ENCODE data around the gene POLRMT. TPM values are rescaled to one million over a fixed set of nuclear protein-coding genes. Genes with fewer than 3 reads are reported as not detected.
A peak's percentile ranks its signal among the peaks of the same experiment; 100 is the strongest.

Gene POLRMT
- total and polyA plus RNA-seq, 12 donors = 26.3 to 371 (median 43.8) TPM

- Histone ChIP-seq H3K4me1 (replicated peaks in 1 of 2) (peaks cover 15 to 49% of the 10 kb centered on the region in 2 donors), H3K4me3 (no peak overlapping the region), H3K36me3 (replicated peaks in 1 of 2) (peaks cover 0 to 18% of the 10 kb centered on the region in 2 donors), H3K27me3 (no peaks in the 10 kb centered on the region), H3K27ac (peak overlapping the region in 1 of 5 donors; percentile 97), H3K9me3 (replicated peaks in 1 of 3) (no peaks in the 10 kb centered on the region)
- 80 to 87% (median 84%) methylated on average over 24 to 43 of the region's 43 CpGs for WGBS, 4 donors
- DNase-seq = no peak
- TF ChIP-seq POLR2A (IDR thresholded peaks at IDR 0.05) = no peak
- no peak for TF ChIP-seq CTCF (IDR thresholded peaks at IDR 0.05)
- intact Hi-C loops (cut with DNase I) = no loop called here
Observed at GRCh38 chr19:656751-657559, 23.6 kb upstream of the POLRMT start.

DNA sequence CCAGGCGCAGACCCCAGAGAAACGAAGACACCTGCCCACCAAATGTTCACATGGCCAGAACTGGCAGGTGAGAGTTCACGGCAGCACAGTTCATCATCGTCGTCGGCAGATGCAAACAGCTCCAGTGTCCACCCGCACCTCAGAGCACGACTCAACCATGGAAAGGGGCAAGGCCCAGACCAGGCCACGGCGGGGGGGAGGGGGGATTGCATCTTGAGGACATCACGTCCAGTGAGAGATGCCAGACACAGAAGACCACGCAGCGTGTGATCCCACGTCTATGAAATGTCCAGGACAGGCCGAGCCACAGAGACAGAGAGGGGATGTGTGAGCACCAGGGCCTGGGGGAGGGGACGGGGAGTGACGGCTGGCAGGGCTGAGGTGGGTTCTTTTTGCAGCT is 22.4 kb upstream of the POLRMT start:
- peaks cover 9 to 36% of the 10 kb centered on the region in 2 donors for H3K4me1 ChIP-seq (replicated peaks in 1 of 2)
- H3K27ac ChIP-seq = no peak overlapping the region
- H3K9me3 ChIP-seq (replicated peaks in 1 of 3) = no peaks in the 10 kb centered on the region
- TF ChIP-seq CTCF (IDR thresholded peaks at IDR 0.05) = no peak
- no peak for TF ChIP-seq POLR2A (IDR thresholded peaks at IDR 0.05)
- intact Hi-C loops (cut with DNase I) = no loop called here
- WGBS, 4 donors = 76 to 86% (median 78%) methylated on average over 13 to 17 of the region's 17 CpGs
- H3K27me3 ChIP-seq = no peaks in the 10 kb centered on the region
- H3K4me3 ChIP-seq = no peak overlapping the region
- peaks cover 0 to 31% of the 10 kb centered on the region in 2 donors for H3K36me3 ChIP-seq (replicated peaks in 1 of 2)
- DNase-seq = no peak

- intact Hi-C loops (cut with DNase I) = no loop called here
- TF ChIP-seq CTCF (IDR thresholded peaks at IDR 0.05) (no peak), POLR2A (IDR thresholded peaks at IDR 0.05) (no peak)
- DNase-seq = no peak
- no peak overlapping the region for H3K27ac ChIP-seq
- H3K27me3 ChIP-seq = no peaks in the 10 kb centered on the region
- WGBS, 4 donors = 82 to 94% (median 86%) methylated on average over 15 to 17 of the region's 17 CpGs; no CpG with 5 or more reads in 1 of the 4 donors
- no peaks in the 10 kb centered on the region for H3K9me3 ChIP-seq (replicated peaks in 1 of 3)
- no peak overlapping the region for H3K4me3 ChIP-seq
- peaks cover 0 to 49% of the 10 kb centered on the region in 2 donors for H3K36me3 ChIP-seq (replicated peaks in 1 of 2)
- peaks cover 0 to 14% of the 10 kb centered on the region in 2 donors for H3K4me1 ChIP-seq (replicated peaks in 1 of 2)
Observed at GRCh38 chr19:653425-653824, 20.1 kb upstream of the POLRMT start.

DNA sequence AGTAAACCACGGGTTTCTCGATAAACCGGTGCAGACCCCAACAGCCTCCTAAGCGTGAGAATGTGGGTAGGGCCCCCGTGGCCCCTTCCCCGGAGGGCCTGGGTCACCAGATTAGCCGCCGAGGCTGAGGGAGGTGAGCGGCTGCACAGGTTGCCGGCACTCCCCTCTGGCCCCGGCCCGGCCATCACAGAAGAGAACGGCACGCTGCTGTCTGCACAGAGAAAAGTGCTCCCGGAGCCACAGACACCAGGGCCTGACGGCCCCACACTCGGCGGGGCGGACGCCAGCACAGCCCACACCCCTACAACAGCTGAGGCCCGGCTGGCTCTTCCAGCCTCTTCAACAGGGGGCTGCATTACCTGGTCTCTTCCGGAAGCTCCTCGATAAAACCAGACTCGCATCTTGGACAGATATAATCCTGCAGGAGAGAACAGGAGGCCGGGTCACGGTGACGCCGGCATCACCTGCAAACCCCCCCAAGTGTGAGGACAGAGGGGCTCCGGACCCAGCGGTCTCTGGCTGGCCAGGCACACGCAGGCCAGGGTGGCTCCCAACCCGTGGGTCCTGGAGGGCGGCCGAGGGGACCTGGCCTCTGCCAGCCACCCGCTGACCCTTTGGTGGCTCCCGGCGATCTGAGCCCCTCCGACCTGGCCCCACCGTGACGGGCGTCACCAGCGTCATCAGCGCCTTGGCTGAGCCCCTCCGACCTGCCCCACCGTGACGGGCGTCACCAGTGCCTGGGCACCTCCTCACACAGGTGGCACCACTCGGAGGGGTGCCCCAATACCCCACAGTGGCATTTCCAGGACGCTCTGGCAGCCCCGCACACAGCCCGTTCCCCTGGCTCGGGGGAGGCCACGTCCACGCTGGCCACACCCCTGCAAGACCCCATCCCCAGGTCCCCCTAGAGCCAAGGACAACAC is 19.4 kb upstream of the POLRMT start:
- peaks cover 0 to 56% of the 10 kb centered on the region in 2 donors for H3K36me3 ChIP-seq (replicated peaks in 1 of 2)
- no peak for DNase-seq

More for the DNA sequence above, 19.4 kb upstream of the POLRMT start:
- Histone ChIP-seq H3K9me3 (replicated peaks in 1 of 3) (no peaks in the 10 kb centered on the region), H3K4me1 (replicated peaks in 1 of 2) (peaks cover 0 to 7% of the 10 kb centered on the region in 2 donors), H3K27me3 (no peaks in the 10 kb centered on the region), H3K27ac (no peak overlapping the region), H3K4me3 (no peak overlapping the region)
- 89 to 92% (median 91%) methylated on average over 21 to 54 of the region's 54 CpGs for WGBS, 4 donors
- intact Hi-C loops (cut with DNase I) = no loop called here
- TF ChIP-seq POLR2A (IDR thresholded peaks at IDR 0.05) (no peak), CTCF (IDR thresholded peaks at IDR 0.05) (no peak)

Measured in adrenal gland (tissue), 12 donors.